GM19463 (cell line): ENCODE measurements around the gene EPHA8.

Experiments used
- ATAC-seq: cut with Tn5 transposase; IDR thresholded peaks from one replicate; pipeline ENCODE4 v1.9.1; 2021; ENCODE audit warnings: mild to moderate bottlenecking, moderate library complexity; ENCODE audit not compliant: unreplicated experiment

EPHA8 gene

GRCh38 chr1:22563671-22564602 lies 648 bp downstream of the EPHA8 start:
- no peak for ATAC-seq

- ATAC-seq: no peak
Observed at GRCh38 chr1:22566161-22566560, 2.9 kb downstream of the EPHA8 start.

- no peak for ATAC-seq
Observed at GRCh38 chr1:22567197-22567596, 3.9 kb downstream of the EPHA8 start.

GRCh38 chr1:22567994-22568393 lies 4.7 kb downstream of the EPHA8 start:
- ATAC-seq: no peak

GRCh38 chr1:22569269-22569668 lies 6.0 kb downstream of the EPHA8 start:
- no peak for ATAC-seq

GRCh38 chr1:22570140-22570909 lies 7.0 kb downstream of the EPHA8 start:
- ATAC-seq: no peak

- ATAC-seq: no peak
Observed at GRCh38 chr1:22572818-22573217, 9.5 kb downstream of the EPHA8 start.

GRCh38 chr1:22573237-22573636 lies 9.9 kb downstream of the EPHA8 start:
- ATAC-seq: no peak

- no peak for ATAC-seq
Observed at GRCh38 chr1:22575532-22576149, 12.4 kb downstream of the EPHA8 start.

- ATAC-seq: no peak
Observed at GRCh38 chr1:22576150-22576544, 12.9 kb downstream of the EPHA8 start.

GRCh38 chr1:22576617-22577016 lies 13.3 kb downstream of the EPHA8 start:
- ATAC-seq: no peak

GRCh38 chr1:22578732-22579361 lies 15.6 kb downstream of the EPHA8 start:
- no peak for ATAC-seq

- ATAC-seq: no peak
Observed at GRCh38 chr1:22579541-22580155, 16.4 kb downstream of the EPHA8 start.

- no peak for ATAC-seq
Observed at GRCh38 chr1:22582661-22583635, 19.7 kb downstream of the EPHA8 start.

GRCh38 chr1:22584001-22584562 lies 20.8 kb downstream of the EPHA8 start:
- ATAC-seq: no peak

GRCh38 chr1:22584970-22585369 lies 21.7 kb downstream of the EPHA8 start:
- no peak for ATAC-seq

- no peak for ATAC-seq
Observed at GRCh38 chr1:22585471-22585870, 22.2 kb downstream of the EPHA8 start.

- ATAC-seq: no peak
Observed at GRCh38 chr1:22586356-22587130, 23.3 kb downstream of the EPHA8 start.
